GM21717 (cell line): ENCODE results near the gene RBBP8.

Source experiments
- ATAC-seq: cut with Tn5 transposase; IDR thresholded peaks from one replicate; pipeline ENCODE4 v1.9.1; 2021; ENCODE audit warnings: mild to moderate bottlenecking, moderate library complexity; ENCODE audit not compliant: unreplicated experiment

RBBP8 gene

DNA sequence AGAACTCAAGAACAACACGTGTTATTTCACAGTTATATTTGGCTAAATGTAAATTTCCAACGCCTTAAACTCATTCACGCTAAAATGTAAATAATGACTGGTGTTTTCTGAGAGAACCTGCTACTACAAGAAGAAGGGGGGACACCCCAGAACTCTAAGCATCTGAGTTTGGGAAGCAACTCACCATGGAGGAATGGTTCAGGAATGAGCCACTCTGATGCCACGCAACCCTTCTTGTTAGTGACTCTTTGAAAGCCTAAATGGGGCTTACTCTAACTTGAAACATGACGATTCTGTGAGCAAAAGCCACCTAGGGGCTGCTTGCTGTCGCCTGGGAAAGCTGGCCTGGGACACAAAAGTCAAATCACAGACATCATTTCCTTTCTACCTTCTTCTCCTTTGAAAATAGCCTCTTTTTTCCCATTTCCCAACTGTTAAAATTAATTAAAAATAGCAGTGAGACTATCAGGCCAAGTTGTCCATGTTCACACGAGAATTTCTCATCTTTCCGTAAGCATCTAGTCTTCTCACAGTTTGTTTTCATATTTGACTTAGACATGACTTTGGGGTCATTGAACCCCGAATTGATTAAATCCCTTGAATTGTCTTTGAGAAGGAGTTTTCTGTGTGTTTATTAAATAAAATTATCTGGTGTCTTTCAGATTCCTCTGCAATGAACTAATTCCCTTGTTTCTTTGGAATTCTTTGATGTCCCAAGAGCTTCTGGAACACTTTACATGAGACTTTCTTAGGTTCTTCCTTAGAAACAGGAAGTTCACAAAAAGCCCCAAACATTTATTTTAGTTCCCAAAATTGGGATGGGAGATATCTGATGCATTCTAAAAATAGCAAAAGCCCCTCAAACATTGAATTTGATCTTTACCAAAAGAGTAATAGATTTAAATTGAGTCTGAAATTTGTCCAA is 126.7 kb downstream of the RBBP8 start:
- ATAC-seq = no peak

DNA sequence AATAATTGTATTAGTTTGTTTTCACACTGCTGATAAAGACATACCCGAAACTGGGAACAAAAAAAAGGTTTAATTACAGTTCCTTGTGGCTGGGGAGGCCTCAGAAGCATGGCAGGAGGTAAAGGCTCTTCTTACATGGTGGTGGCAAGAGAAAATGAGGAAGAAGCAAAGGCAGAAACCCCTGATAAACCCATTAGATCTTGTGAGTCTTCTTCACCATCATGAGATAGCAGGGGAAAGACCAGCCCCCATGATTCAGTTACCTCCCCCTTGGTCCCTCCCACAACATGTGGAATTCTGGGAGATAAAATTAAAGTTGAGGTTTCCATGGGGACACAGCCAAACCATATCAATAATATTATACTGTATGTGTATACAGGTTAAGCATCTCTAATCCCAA is 128.9 kb downstream of the RBBP8 start:
- ATAC-seq = no peak

DNA sequence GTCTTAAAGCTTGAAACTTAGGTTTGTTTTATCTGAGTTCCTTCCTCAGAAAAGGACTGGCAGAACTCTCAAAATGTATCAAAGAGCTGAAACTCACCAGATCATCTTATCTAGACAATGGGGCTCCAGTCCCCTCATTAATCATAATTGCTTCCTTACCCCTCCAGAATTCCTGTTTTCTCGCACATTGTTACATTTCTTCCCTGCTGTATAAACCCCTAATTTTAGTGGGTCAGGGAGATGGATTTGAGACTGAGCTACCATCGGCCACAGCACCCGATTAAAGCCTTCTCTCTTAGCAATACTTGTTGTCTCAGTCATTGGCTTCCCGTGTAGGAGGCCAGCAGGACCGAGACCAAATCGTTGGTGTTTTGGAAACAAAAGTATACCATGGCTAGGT is 130.4 kb downstream of the RBBP8 start:
- ATAC-seq = no peak

DNA sequence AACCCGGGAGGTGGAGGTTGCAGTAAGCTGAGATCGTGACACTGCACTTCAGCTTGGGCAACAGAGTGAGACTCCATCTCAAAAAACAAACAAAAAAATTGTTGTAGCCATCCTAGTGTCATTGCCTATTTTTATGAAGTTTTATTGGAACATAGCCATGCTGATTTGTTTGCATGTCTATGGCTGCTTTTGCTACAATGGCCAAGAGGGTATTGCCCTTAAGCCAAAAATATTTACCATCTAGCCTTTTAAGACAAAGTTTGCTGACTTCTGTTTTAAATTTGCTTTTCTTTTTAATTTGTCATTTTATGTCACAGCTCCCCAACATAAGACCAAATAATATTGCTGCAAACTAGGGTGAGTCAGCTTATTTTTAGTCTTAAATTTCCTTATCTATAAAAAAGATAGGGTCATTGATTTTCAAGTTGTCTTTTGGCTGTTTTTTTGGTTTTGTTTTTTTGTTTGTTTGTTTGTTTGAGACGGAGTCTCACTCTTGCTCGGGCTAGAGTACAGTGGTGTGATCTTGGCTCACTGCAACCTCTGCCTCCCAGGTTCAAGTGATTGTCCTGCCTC is 132.2 kb downstream of the RBBP8 start:
- no peak for ATAC-seq

DNA sequence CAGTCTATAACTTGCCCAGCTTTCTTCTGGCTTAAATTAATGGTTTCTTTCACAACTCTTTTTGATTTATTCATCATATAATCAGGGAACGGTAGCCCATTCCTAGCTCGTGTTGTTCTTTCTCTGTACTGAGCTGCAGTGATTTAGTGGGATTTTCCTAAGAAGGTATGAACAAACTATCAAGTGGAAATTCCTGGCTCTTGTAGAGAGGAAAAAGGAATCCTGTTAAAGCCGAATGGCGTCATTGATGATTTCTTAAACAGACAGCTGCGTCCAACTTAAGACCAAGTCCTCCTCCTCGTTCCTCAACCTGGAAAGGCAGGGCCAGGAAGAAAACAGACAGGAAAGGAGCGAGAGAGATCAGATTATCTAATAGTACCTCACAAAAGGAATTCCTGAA is 132.9 kb downstream of the RBBP8 start:
- ATAC-seq = no peak

DNA sequence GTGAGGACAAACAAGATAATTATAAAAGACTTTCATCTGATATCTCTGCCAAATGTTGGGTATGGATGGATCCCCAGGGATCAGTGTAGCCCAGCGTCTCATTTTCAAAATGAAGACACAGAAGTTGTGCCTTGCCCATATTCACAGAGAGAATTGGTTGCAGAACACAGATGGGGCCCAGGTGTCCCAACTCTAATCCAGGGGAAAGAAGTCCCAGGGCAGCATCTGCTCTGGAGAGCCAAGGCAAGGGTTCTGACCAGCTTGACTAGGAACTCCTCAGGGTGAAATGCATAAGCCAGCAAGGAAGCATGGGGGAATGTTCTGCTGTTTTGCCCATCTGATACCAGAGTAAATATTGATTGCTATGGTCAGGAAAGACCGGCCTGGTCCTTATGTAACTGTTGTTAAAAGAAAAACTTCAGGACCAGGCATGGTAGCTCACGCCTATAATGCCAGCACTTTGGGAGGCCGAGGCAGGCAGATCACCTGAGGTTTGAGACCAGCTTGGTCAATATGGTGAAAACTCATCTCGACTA is 133.4 kb downstream of the RBBP8 start:
- ATAC-seq = no peak

DNA sequence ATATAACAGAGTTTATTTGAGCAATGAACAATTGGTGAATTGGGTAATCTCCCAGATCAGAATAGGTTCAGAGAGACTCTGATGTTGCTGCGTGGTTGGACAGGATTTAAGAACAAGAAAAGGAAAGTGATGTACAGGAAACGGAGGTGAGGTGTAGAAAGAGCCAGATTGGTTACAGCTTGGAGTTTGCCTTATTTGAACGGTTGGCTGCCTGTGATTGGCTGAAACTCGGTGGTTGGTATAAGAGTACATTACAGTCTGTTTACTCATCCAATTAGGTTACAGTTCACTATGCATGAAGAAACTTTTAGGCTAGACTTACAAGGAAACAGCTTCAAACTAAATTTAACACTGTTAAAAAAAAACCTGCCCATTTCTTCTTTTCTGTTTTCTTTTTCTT is 134.1 kb downstream of the RBBP8 start:
- ATAC-seq = no peak

DNA sequence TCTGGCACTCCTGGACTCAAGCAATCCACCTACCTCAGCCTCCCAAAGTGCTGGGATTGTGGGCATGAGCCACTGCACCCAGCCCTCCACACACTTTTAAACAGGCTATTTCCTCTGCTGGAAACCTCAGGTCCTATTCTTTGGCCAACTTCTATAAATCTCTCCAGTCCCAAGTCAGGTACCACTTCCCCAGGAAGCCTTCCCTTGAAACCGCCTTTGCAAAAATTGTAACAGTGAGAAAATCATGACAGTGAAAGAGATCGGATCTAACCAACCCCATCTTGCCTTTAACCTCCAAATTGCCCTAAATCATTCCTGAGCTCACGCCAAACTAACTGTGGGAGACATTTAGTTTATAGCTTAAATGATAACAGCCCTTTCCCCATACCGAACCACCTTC is 134.9 kb downstream of the RBBP8 start:
- no peak for ATAC-seq

DNA sequence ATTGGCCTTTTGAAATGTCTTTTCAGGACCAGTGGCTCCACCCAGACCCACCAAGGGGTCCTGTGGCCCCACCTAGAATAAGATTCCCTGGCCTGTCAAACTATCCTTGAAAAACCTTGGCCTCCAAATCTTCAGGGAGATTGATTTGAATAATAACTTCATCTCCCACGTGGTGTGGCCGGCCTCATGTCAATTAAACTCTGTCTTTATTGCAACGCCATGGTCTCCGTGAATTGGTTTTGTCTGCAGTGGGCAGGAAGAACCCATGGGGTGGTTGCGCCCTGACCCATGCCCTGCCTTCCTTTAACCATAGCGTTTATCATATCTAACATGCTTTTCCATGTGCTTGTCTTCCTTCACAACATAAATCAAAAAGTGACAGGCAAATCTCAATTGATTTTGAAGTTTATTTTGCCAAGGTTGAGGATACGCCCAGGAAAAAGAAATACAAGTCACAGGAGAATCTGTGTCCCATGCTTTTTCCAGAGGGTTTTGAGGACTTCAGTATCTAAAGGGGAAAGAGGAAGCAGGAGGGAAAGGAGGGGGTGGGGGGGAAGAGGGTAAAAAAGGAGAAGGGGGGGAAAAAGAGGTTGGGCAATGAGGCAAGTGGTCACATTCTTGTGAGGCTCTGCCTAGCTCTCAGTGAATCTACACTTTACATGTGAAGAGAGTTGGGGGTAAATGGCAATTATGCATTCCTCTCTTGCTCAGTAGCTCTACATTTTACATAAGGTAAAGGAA is 135.6 kb downstream of the RBBP8 start:
- ATAC-seq = no peak

DNA sequence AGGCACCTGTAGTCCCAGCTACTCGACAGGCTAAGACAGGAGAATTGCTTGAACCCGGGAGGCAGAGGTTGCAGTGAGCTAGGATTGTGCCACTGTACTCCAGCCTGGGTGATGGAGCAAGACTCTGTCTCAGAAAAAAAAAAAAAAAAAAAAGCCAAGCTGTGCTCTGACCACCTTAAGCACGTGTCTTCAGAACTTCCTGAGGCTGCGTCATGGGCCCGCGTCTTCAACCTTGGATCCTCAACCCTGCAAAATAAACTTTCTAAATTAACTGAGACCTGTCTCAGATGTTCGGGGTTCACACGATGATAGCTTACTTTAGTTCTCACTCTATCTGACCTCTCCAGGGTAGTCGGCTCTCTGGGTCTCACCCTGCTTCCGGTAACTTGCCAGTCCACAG is 136.4 kb downstream of the RBBP8 start:
- no peak for ATAC-seq

DNA sequence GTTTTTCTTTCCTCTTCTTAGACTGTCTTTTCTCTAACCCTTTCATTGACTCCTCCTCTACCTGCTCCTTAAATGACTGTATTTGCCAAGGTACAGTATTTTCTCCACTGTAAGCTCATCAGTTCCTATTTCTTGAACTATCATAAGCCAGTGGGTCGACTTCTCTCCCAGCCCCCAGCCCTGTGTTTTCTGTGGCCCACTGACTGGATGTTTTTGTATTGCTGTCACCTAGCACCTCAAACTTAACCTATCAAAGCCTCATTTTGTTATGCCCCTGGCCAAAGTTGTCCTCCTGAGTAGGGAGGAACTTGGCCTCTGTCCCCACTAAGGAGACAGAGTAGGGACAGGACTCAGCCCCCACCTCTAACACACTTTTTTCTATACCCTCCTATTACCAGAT is 136.8 kb downstream of the RBBP8 start:
- ATAC-seq = no peak

DNA sequence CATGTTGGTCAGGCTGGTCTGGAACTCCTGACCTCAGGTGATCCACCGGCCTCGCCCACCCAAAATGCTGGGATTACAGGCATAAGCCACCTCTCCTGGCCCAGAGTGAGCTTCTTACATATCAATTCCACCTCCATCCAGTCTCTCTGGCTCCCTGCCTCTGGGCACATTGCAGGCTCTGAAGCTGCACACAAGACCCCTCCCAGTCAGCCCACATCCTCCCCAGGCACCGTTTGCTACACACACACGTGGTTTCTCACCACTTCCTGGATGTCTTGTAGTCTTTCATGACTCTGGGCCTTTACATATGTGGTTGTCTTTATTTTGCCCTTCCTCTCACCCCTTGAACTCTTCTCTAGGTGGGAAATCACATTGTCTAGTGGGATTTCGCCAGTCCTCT is 138.2 kb downstream of the RBBP8 start:
- peak; percentile 93 for ATAC-seq

DNA sequence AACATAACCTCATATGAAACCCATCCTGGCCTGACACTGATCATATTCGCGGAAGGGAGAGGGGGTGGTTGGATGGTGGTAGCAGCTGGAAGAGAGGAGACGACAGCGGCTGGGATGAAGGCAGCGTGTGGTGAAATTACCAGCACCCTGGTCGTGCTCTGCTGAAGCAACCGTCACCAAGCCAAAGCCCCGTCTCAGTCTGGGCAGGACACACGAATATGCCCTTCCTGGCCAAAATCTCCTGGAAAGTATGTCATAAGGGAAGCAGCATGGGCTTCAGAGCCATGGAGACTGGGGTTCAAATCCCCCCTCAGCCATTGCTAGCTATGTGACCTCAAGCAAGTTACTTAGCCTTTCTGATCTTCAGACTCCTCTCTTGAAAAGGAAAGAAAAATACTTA is 139.0 kb downstream of the RBBP8 start:
- no peak for ATAC-seq

DNA sequence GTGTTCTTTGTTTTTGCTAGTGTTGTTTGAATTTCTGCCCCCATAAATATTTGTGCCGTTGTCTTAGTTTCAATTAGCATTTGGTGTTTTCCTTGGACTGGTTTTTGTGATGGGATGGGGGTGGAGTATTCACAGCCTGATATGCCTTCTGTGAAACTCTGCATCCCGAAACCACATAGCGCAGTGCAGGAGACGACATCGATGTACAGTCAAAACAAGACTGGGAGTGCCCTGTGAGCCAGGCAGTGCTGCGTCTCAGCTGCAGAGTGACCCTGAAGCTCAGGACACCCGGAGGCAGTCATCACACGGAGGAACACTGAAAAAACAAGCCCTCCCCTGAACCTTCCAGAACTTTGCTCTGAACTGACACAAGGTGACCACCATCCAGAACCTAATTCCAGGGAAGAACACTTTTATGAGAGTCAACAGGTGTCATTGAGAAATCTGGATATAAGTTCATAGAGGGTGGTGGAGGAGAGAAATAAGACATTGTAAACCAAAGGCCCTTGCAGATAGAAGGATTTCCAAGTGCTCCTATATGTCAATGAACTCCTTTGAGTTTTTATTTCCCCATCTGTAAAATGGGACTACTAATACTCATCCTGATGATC is 141.0 kb downstream of the RBBP8 start:
- no peak for ATAC-seq
